ENCODE data around the gene ELAVL4.

The ELAVL4 gene

GRCh38 chr1:50246869-50247268 is 138.1 kb downstream of the ELAVL4 start:
- DNase-seq (ENCODE audit: low read depth in 3 of 3, low spot score in 1 of 3), result no peak

DNA sequence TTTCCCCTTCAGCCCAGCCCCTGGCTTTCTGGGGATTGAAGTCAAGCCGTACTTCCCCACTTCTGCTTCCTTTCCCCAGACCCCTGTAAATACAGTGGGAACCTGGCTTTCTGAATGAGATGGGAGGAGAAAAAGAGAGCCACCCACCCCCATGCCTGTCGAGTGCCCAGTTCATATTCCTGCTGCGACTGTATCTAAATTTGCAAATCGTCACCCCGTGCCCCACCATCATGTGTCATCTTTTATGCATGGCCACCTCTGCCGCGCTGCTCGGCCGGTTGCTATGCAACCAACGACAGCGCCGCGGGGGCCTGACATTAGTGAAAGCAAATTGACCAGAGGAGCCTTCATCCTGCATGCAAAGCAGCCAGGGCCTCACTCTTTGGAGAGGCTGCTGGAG is 143.0 kb downstream of the ELAVL4 start:
- no peak for DNase-seq (ENCODE audit: low read depth in 3 of 3, low spot score in 1 of 3)

DNA sequence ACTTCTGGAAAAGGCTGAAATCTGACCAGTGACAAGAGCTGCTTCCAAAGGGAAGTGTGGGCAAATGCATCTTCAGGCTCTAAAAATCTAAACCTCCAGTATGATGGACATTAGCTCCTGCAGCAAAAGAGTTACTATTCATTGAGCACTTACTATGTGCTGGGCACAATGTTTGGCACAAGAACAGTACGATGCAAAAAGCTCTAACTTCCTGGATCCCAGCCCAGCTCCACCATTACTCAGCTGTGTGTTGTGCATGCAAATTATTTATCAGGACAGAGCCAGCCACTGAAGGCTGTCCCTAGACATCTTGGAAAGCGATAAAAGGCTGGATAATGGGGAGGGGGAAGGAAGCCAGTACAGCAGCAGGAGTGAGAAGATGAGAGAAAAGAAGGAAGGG is 143.5 kb downstream of the ELAVL4 start:
- no peak for DNase-seq (ENCODE audit: low read depth in 3 of 3, low spot score in 1 of 3)

Data from stimulated activated CD4-positive, alpha-beta T cell treated with anti-CD3 and anti-CD28 coated beads, TNF-alpha, amount 100 ng/mL, for 1 hour (primary cell).